C1 segment of cervical spinal cord (tissue), 14 donors: ENCODE measurements around the gene MBP.

ENCODE experiments used
- DNase-seq, 14 donors: peaks; one replicate each; lab custom pipeline; 2025; lab: John Stamatoyannopoulos, UW

Gene MBP

DNA sequence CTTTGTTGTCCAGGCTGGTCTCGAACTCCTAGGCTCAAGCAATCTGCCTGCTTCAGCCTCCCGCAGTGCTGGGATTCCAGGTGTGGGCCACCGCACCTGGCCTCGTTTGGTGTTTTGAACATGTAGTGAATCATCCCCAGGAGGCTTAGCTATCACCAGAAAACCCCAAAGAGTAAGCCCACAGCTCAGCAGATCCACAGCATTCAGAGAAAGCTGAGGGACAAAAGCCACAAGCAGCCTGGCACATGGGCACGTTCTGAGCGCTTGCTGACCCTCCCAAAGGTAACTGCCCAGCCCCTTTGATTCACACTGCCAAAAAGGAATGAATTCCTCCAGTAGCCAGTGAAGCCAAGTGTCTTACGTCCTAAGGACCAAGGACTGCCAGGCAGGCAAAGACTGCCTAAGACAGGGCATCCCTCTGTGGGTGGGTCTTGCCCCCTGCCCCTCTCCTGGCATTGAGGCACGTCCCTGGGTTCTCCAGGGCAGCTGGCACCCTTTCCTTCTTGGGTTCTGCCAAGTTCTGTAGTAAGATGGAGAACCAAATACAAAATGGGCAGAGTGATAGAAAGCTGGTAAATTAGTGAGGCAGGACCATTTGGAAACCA lies 31.7 kb downstream of the MBP start:
- no peak for DNase-seq

- DNase-seq, result no peak
These were observed 32.9 kb downstream of the MBP start for GRCh38 chr18:77099485-77100370.

GRCh38 chr18:77098538-77099174 lies 33.9 kb downstream of the MBP start:
- DNase-seq, result peak in 1 of 14 donors; percentile 29

GRCh38 chr18:77098029-77098428 lies 34.6 kb downstream of the MBP start:
- DNase-seq, result no peak

DNA sequence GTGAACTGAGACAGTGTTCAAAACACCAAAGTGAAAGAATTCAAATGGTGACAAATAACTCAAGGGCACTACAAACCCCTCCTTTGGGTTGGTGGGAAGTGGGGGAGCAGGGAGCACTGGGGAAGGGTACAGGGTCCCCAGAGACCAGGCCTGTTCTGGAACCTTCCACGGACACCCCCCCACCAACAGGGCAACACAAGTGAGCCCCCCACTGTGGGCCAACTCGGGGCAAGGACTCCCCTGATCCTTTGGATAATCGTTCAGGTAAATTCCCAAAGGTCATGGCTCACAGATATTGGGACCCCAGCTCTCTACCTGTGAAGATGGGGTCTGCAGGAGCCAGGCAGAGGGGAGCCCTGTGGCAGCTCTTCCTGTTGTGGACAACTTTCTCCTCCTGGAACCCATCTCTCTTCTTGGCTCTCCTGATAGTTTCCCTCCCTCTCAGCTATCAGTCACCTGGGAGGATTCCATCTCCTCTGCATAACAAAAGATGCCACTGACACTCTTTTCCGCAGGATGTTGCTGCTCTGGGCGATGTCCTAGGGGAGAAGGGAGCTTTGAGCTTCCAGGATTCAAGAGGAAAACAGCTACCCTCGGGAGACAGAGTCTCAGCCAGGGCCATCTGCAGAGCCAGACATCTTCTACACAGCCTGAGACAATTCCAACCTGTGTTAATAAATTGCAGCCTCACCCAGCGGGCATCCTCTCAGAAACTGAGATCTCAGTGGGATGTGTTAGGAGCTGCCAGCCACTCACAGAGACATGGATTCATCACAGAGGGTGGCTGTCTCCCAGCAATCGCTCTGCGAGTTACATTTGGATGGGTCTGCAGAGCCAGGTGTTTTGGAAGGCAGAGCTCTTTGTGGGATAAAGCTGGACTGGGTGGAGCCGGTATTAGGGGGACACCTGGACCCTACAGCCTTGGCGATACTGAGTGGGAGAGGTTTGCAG lies 35.4 kb downstream of the MBP start:
- DNase-seq, result no peak

DNA sequence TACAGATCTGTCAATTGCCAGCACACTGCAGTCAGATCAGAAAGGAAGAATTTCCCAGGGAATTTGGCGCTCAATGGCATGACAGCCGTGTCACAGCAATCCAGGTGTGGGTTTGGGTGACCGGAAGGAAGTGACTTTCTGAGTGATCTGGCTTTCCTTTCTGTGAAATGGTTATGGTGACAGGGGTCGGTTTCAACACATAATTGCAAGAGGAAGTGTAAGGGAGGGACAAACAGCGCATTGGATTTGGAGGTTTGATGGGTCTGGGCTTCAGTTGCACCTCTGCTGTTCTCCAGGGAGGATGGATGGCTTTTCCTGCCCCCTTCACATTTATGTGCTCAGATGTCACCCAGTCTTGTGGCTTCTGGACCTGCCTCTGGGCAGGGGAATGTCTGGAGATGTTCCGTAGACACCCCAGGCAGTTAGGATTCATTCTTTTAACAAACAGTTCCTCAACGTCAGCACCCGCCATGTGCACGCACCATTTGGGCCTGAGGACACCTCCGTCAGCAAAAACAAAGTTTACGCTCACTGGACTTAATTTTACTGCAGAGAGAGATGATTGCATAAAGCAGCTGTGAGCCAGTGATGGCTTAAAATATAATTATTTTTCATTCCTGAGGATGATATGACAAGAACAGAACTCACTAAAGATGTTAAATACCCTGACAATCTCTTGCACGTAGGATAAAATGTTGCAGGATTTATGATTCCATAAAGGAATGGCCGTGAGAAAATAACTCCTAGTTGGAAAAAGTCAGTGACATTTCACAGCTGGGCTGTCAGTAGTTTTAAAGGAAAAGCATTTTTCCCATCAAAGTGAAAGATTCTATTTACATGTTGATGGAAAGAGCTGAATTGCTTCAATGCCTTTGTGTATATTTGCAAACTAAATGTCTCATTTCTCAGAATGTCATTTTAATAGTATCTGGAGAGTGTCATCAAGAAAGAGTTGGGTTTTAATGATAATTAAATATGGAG lies 36.9 kb downstream of the MBP start:
- no peak for DNase-seq

DNA sequence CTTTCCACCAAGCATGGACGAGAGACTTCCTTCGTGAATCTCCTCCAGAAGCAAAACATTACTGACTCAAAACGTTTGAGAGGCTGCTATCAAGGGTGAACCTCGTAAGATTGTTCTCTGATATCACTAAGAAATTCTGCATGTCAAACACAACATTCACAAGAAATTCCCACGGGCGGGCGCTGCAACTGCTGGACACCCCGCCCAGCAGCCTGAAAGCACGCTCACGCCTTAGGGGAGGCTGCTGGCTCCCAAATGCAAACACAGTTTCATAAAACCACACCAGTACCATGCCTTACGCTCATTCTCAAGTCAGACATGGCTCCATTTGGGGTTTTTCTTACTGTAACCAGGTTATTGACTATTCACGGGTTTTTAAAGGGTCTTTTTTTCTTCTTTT lies 39.0 kb downstream of the MBP start:
- DNase-seq, result no peak

DNA sequence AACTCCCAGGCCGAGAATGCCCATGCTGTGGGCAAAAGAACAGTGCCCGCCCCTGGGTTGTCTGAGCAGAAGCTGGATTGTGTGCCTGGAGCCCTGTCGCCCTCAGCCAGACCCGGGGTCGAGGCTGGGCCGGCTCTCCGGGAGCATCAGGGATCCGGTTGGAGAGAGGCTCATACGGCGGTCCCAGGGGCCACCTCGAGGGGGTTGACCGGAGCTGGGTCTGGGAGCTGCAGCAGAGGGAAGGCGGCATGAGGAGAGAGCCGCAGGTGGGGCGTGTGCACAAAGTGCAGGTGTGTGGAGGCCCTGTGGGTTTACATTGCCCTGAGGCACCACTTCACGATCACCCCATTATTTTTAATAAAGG lies 39.5 kb downstream of the MBP start:
- no peak for DNase-seq

- peak in 1 of 14 donors; percentile 27 for DNase-seq
These were observed 40.2 kb downstream of the MBP start for GRCh38 chr18:77092104-77093066.

DNA sequence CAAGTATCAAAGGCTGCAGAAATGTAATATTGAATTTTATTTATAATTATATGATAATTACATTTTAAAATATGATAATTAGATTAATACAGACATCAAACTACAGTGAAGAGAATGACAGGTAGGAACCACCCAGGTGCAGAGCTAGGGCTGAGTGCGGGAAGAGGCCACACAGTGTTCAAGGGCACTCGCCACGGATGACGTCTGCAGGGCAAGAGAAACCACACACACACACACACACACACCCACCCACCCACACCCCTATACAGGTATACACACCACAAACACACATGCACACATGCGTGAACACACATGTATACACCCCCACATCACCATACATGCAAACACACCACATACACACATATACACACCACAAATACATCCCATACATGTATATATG lies 41.2 kb downstream of the MBP start:
- no peak for DNase-seq

- no peak for DNase-seq
These were observed 41.9 kb downstream of the MBP start for GRCh38 chr18:77090546-77091174.

- no peak for DNase-seq
These were observed 42.8 kb downstream of the MBP start for GRCh38 chr18:77089723-77090285.

DNA sequence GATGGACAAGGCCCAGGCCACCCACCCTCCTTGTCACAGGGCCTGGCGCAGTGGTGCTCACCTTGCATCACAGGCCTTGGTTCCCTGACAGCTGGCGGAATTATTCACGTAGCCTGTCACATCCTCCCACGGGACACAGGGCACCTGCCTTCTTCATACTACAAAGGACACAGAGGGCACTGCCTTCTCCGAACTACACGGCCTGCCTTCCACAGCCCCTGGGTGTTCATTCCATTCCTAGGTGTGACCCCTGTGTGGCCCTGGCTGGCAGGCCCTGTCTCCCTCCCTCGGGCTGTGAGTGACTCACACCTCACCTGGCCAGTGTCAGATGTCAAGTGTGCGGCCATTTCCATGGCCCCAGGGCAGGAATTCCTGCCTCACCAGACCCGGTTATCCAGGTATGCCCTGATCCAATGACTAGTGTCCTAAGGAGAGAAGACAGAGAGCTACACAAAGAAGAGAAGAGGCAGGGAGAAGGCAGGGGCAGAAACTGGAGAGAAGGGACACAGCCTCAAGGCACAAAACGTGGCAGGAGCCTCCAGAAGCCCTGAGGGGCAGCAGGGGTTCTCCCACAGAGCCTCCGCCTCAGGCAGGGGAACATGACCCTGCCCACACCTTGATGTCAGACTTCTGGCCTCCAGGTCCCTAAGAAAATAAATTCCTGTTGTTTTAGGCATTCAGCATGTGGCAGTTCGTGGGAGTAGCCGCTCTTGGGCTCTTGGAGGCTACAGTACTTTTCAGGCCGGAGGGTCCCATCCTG lies 43.4 kb downstream of the MBP start:
- no peak for DNase-seq

GRCh38 chr18:77087393-77088141 lies 45.0 kb downstream of the MBP start:
- peak in 2 of 14 donors; percentile 38 to 49 for DNase-seq

DNA sequence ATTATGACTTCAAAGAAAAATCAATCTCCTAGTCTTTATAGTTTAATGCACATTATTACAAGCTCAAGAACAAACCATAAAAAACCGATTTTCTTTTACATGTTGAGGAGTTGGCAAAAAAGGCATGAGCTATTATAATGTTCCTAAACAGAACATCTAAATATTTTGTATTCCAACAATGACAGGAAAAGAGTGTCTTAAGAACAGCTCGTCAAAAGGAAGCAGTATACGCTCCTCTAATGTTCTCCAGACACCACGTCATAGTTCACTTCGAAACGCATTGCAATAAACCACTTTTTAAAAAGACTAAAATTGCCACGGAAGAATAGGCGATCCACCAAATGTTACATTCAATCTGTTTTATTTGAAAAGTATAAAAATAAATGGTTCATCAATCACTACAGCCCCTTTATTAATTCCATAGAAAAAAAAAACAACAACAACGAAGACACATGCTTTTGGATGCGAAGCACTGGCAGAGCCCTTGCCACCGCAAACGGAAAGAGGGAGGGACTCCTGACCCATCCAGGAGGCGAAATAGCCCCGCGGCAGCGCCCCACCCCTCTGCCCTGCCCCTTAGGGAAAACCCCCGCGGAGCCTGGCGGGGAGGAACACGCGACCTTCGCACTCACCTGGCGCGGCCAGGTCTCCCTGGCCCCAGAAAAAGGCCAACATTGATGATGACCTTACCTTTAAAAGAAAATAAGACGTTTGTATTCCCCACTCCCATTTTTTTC lies 45.8 kb downstream of the MBP start:
- DNase-seq, result peak in 1 of 14 donors; percentile 49

DNA sequence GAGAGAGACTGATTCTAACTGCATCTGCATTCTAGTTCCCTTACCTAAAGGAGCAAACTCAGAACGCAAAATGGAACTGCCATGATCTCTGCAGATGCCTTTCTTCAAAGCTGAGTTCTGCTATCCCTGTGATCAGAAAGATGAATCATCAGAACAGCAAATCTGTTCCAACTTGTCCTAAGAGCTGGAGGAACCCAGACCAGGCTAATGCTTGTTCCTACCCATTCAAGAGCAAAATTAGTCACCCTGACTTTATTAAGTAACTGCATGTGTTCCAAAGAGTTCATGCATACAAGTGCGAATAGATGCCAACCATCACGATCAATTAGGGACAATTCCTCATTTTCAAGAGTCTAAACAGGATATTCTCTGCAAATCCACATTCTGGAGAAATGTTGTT lies 46.5 kb downstream of the MBP start:
- no peak for DNase-seq
